ENCODE measurements around the gene TMEM170B.

Gene TMEM170B
- long read RNA-seq, donor 1 = 0 reads
- long read RNA-seq, donor 2, full-length matches to known transcripts = 1 of 1 reads
- long read RNA-seq, donor 2, partial matches to known transcripts = 0 of 1 reads
- long read RNA-seq, donor 2, other reads (novel, unspliced or antisense) = 0 of 1 reads
- long read RNA-seq, donor 3, full-length matches to known transcripts = 1 of 1 reads
- long read RNA-seq, donor 3, partial matches to known transcripts = 0 of 1 reads
- long read RNA-seq, donor 3, other reads (novel, unspliced or antisense) = 0 of 1 reads
- long read RNA-seq, donor 4, full-length matches to known transcripts = 5 of 5 reads
- long read RNA-seq, donor 4, partial matches to known transcripts = 0 of 5 reads
- long read RNA-seq, donor 4, other reads (novel, unspliced or antisense) = 0 of 5 reads
- long read RNA-seq, donor 5, full-length matches to known transcripts = 1 of 1 reads
- long read RNA-seq, donor 5, partial matches to known transcripts = 0 of 1 reads
- long read RNA-seq, donor 5, other reads (novel, unspliced or antisense) = 0 of 1 reads
- long read RNA-seq, donor 6, full-length matches to known transcripts = 8 of 8 reads
- long read RNA-seq, donor 6, partial matches to known transcripts = 0 of 8 reads
- long read RNA-seq, donor 6, other reads (novel, unspliced or antisense) = 0 of 8 reads
- long read RNA-seq, donor 7, full-length matches to known transcripts = 4 of 4 reads
- long read RNA-seq, donor 7, partial matches to known transcripts = 0 of 4 reads
- long read RNA-seq, donor 7, other reads (novel, unspliced or antisense) = 0 of 4 reads
- long read RNA-seq, donor 8, full-length matches to known transcripts = 3 of 3 reads
- long read RNA-seq, donor 8, partial matches to known transcripts = 0 of 3 reads
- long read RNA-seq, donor 8, other reads (novel, unspliced or antisense) = 0 of 3 reads

DNA sequence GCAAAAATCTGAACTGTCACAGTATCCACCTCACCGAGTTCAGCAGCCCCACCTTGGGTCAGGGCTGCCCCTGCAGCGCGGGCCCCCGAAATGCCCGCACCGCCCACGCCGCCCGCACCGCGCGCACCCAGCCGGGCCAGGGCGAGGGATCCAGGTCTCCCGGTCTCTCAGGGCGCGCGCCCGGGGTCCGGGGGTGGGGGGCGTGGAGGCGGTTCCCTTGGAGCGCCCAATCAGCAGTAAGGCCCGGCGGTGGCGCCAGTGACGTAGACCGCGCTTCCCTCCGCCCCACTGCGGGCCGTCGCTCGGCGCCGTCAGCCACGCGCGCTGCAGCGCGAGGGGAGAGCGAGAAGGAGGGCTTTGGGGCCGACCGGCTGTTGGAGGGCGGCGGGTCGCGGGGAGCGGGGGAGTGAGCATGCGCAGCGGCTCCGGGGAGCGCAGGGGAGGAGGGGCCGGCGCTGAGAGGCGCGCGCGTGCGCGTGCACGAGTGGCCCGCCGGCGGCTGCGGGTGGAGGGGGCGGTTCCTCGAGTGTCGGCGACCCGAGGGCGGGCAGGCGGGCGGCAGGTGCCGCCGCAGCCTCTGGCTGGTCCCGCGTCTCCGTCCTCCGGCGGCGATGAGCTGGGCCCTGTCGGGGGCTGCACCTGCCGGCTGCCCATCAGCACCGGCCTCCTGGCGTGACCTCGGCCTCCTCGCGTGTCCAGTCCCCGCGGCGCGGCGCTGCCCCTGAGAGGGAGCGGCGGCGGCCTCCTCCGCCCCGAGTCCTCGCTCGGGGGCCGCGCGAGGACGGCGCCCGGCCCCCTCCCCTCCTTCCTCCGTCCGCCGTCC lies at the start of gene TMEM170B:
Gene TMEM170B, plus strand, starts transcription at position 521 of the 823 bp plus-strand sequence. CDS start 529 bp downstream, outside the sequence.
- peak; percentile 90 for DNase-seq

- DNase-seq = no peak
Measured at GRCh38 chr6:11490996-11491395, 46.6 kb upstream of the TMEM170B start.

GRCh38 chr6:11491596-11492463 lies 45.7 kb upstream of the TMEM170B start:
- no peak for DNase-seq

- DNase-seq = no peak
Measured at GRCh38 chr6:11492464-11493290, 44.9 kb upstream of the TMEM170B start.

DNA sequence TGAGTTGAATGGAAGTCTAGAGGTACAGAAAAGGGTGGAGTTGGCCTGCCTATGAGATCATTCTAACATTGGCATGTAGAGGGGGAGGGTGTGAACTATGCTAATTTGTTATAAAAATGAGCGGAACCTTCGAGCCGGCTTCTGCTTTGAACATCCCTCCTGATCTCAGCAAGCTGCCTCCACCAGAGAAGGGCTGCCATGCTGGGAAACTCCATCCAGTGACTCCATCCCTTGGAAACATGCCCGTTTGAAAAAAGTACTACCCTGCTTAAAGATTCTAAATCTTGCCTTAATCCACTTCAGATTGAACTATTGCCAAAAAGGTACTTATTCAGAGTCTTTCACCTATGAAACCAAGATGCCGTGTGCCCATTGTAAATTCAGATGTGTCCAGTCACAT lies 43.6 kb upstream of the TMEM170B start:
- DNase-seq = no peak

DNA sequence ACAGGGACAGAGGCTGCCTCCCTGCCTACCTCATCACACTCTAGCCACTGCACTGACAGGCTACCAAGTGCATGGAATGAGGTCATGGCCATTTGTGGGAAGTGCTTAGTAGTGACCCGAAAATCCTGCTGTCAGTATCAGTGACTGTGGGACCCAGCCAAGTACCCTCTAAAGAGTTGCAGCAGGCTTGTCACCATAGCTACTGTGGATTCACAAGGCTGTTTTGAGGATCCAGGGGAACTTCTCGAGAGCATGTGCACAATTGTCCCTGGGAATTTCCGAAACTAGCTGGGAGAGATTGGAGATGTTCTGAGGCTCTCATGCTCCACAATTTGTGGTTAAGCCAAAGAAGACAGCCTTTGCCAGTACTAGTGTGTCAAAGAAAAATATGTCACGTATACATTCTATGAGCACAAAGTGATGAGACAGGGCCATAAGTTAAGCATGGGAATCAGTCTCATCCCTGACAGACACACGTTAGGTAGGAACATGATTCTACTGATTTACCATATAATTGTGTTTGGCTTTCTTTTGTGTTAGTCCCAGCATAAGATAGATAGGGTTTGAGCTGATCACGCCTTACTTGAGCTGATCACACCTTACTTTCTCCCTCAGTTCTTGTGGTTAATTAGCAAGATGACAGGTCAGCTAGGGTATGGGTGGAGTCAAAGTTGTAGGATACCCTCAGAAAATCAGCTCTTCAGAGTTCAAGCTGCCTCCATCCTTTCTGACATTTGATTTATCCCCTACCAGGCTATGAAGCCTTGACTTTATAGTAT lies 42.6 kb upstream of the TMEM170B start:
- DNase-seq = no peak

DNA sequence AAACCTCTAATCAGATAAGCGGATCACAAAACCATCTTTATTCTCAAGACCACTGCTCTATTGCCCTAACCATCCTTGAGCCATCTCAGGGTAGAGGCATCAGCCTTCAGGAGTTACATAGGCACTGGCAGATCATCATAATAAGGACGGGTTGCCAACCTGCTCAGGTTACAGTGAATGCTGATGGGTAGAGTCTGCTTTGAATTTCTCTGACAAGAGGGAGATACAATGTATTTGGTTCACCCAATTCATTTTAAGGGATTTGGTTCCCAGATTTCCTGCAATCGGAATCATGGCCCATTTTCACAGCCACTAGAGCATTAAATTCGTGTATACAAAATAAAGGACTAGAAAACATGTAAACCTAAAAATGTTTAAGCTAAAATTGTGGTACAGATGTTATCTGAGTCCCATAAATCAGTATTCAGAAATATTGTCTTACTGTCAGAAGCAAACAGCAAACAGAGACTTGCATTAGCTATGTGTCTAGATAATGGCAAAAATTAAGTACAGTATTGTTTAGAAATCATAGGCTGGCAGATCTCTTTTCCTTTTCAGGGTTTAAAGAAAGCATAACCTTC lies 41.9 kb upstream of the TMEM170B start:
- DNase-seq = no peak

GRCh38 chr6:11496152-11497060 lies 41.1 kb upstream of the TMEM170B start:
- DNase-seq = peak; percentile 50

DNA sequence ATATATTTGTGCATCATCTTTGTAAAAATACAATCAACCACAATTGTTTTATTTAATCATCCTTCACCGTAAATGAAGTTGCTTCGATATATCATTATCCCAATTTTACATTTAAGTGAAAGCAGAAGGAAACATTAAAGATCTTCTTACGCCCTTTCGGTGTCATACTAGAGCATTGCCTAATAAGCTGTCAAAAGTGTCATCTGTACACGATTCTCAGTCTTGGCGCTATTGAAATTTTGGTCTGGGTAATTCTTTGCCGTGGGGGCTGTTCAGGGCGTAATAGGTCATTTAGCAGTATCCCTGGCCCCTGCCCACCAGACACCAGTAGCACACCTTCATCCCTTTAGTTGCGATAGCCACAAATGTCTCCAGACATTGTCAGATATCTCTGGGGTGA lies 40.4 kb upstream of the TMEM170B start:
- DNase-seq = no peak

- no peak for DNase-seq
Measured at GRCh38 chr6:11497881-11498280, 39.7 kb upstream of the TMEM170B start.

DNA sequence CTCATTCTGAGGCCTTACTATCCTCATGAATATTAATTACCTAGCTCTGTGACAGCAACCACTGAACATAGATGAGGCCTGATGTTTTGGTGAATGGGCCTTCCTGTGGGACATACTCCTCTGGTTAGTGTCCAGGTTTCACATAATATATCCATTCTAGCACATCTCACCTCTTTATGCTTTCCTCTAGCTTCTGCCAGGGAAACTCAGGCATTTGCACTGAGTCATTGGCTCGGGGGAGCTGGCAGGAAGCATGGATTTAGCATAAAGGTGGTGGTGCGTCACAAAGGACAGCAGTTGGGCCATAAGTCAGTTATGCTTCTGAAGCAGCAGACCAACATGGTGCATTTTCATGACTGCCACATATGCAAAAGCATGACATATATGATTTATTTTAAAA lies 37.5 kb upstream of the TMEM170B start:
- DNase-seq = no peak

DNA sequence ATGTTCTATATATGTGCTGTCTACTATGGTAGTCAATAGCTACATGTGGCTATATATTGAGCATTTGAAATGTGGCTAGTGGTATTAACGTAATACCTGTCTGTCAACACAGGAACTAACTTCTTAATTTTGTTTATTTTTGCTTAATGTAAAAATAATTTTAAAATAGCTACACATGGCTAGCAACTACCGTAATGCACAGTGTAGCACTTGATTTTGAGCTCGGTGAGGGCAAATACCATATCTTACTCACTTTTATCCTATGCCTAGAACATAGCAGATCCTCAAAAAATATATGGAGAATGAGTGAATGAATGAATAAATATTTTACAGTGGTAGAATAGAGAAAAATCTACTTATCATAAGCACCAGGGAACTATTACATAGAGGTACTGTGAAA lies 28.1 kb upstream of the TMEM170B start:
- no peak for DNase-seq

DNA sequence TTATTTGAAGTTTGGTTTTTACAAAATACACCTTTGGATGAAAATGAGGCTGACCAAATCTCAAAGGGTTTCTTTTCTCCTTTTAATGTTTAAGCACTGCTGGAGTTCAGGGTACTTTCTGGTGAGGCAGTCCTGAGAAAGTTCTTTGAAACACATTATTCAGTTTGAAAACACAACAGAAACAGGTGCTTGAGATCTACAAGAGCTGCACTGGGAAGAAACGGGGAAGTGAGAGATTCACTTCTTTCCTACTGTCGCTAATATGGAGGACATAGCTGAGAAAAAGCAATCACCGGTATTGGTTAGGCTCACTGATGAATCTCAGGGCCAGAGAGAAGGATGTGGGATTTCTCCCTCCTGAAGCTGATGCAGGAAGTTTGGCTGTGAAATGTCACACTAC lies 22.9 kb upstream of the TMEM170B start:
- no peak for DNase-seq

GRCh38 chr6:11515763-11516162 lies 21.8 kb upstream of the TMEM170B start:
- no peak for DNase-seq

DNA sequence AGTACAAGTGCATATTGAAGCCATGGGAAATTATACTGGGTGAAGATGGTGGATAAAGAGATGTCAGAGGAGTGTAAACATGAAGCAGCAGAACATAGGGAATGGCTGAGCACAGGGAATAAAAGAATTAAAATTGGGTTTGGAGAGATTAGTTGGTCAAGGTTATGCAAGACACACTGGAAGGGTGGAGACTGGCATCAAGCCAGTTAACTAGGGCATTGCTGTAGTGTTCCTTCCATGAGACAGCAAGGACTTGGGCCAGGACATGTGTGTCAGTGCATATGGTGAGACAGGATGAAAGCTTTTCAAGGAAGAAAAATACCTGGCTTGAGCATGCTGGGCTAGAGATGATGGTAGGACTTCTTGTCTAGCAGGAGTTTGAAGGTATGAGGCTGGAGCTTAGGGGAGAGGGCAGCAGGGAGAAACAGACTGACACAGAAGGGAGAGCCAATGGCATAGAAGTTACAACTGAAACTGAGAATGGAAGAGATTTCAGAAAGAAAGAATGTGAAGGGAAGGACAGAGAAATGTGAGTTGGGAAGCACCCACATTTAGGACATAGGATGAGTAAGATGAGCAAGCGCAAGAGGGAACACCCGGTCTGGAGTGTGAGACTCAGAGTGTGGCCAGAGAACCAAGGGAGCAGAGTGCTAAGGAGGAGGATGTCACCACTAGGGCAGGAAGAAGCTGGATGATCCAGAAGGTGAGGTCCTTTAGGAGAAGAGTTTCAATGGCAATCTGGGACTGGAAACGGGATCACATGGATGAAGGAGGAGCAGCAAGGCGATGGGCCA lies 14.5 kb upstream of the TMEM170B start:
- no peak for DNase-seq

DNA sequence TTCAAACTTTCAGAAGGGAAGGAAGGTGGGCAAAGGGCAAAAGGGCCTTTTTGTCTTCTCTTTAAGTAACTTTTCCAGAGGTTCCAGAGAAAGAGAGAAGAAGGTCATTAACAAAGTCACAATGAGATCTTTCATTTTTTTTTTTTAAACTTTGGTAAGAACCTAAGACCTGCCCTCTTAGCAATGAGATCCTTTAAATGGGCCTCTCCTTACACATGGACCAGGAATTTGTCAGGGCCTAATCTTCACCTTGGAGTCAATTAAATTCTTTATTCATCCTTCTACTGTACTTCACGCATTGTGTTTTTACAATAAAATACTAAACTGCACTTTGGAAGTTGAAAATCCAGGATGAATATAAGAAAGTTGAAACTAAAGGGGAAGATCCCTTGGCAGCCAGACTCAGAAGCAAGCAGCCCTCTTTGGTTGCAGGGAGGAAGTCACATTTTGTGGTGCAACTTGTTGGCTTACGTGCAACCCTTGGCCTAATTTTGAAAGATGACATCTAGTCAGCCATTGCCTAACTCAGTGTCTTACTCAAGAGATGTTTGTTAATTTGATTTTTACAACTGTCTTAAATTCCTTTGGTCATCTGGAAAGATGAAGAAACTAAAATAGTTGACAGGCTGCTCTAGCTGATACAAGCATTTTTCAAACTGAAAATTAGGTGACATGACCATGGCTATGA lies 11.9 kb upstream of the TMEM170B start:
- no peak for DNase-seq

GRCh38 chr6:11526156-11526505 lies 11.4 kb upstream of the TMEM170B start:
- no peak for DNase-seq

Data from right kidney (tissue), 9 donors.